ENCODE data around the gene CTNS. TPM values are rescaled to one million over a fixed set of nuclear protein-coding genes. Genes with fewer than 3 reads are reported as not detected.

CTNS gene
- total RNA-seq, 1 donor from 2014 or later: 35.6 TPM

GRCh38 chr17:3667366-3668278, 31.1 kb downstream of the CTNS start:
- H3K4me3 ChIP-seq: peak overlapping the region; percentile 76 to 98
- H3K27me3 ChIP-seq: no peaks in the 10 kb centered on the region
- no peak for TF ChIP-seq CTCF (IDR thresholded peaks at IDR 0.05)
- TF ChIP-seq POLR2A (IDR thresholded peaks at IDR 0.05): peak in 1 of 2 donors; percentile 53
- TF ChIP-seq POLR2AphosphoS5 (IDR thresholded peaks at IDR 0.05; ENCODE audit: insufficient read depth in 1 of 2, low read depth in 1 of 2): peak in 1 of 2 donors; percentile 75
- H3K4me1 ChIP-seq: peaks cover 49% of the 10 kb centered on the region
- intact Hi-C loops (cut with DNase I): no loop called here
- no peaks in the 10 kb centered on the region for H3K9me3 ChIP-seq
- peak in 1 of 2 donors; percentile 96 for DNase-seq (ENCODE audit: extremely low spot score in 2 of 2)
- H3K27ac ChIP-seq: peak overlapping the region; percentile 97
- peaks cover 0 to 26% of the 10 kb centered on the region in 2 donors for H3K36me3 ChIP-seq

GRCh38 chr17:3668279-3669084, 31.9 kb downstream of the CTNS start, which contains the start of the genes EMC6 and TAX1BP3:
Gene EMC6 (plus strand): TSS chr17:3668812. CDS start chr17:3669147, 335 bp downstream.
Gene TAX1BP3 (minus strand): TSS chr17:3668578. CDS start chr17:3668526, 52 bp downstream.
- no peaks in the 10 kb centered on the region for H3K9me3 ChIP-seq
- peaks cover 0 to 18% of the 10 kb centered on the region in 2 donors for H3K36me3 ChIP-seq
- H3K27ac ChIP-seq: peak within 1 kb of the TSS; percentile 97
- intact Hi-C loops (cut with DNase I): no loop called here
- peak in 1 of 2 donors; percentile 93 for TF ChIP-seq POLR2A (IDR thresholded peaks at IDR 0.05)
- TF ChIP-seq CTCF (IDR thresholded peaks at IDR 0.05): no peak
- TF ChIP-seq POLR2AphosphoS5 (IDR thresholded peaks at IDR 0.05; ENCODE audit: insufficient read depth in 1 of 2, low read depth in 1 of 2): peak in 1 of 2 donors; percentile 99
- H3K27me3 ChIP-seq: no peaks in the 10 kb centered on the region
- peak within 1 kb of the TSS; percentile 76 to 98 for H3K4me3 ChIP-seq
- peaks cover 49% of the 10 kb centered on the region for H3K4me1 ChIP-seq
- peak; percentile 98 to 99 for DNase-seq (ENCODE audit: extremely low spot score in 2 of 2)

GRCh38 chr17:3669085-3669347, 32.5 kb downstream of the CTNS start:
- H3K36me3 ChIP-seq: peaks cover 0 to 12% of the 10 kb centered on the region in 2 donors
- H3K4me1 ChIP-seq: peaks cover 49% of the 10 kb centered on the region
- peak overlapping the region; percentile 97 for H3K27ac ChIP-seq
- peak overlapping the region; percentile 76 to 98 for H3K4me3 ChIP-seq
- H3K9me3 ChIP-seq: no peaks in the 10 kb centered on the region
- intact Hi-C loops (cut with DNase I): no loop called here
- no peak for DNase-seq (ENCODE audit: extremely low spot score in 2 of 2)
- no peaks in the 10 kb centered on the region for H3K27me3 ChIP-seq
- no peak for TF ChIP-seq POLR2A (IDR thresholded peaks at IDR 0.05)
- TF ChIP-seq POLR2AphosphoS5 (IDR thresholded peaks at IDR 0.05; ENCODE audit: insufficient read depth in 1 of 2, low read depth in 1 of 2): no peak
- no peak for TF ChIP-seq CTCF (IDR thresholded peaks at IDR 0.05)

- peak overlapping the region; percentile 76 to 98 for H3K4me3 ChIP-seq
- H3K27me3 ChIP-seq: no peaks in the 10 kb centered on the region
- peaks cover 46% of the 10 kb centered on the region for H3K4me1 ChIP-seq
- no peaks in the 10 kb centered on the region for H3K9me3 ChIP-seq
- intact Hi-C loops (cut with DNase I): no loop called here
- H3K27ac ChIP-seq: no peak overlapping the region
- no peak for TF ChIP-seq POLR2A (IDR thresholded peaks at IDR 0.05)
- TF ChIP-seq CTCF (IDR thresholded peaks at IDR 0.05): no peak
- TF ChIP-seq POLR2AphosphoS5 (IDR thresholded peaks at IDR 0.05; ENCODE audit: insufficient read depth in 1 of 2, low read depth in 1 of 2): no peak
- no peak for DNase-seq (ENCODE audit: extremely low spot score in 2 of 2)
- H3K36me3 ChIP-seq: peaks cover 0 to 7% of the 10 kb centered on the region in 2 donors
Observed at GRCh38 chr17:3669548-3669947, 33.0 kb downstream of the CTNS start.

Measured in vagina (tissue), 2 donors.